ENCODE measurements around the gene MDFI. TPM values are rescaled to one million over a fixed set of nuclear protein-coding genes. Genes with fewer than 3 reads are reported as not detected.
A peak's percentile ranks its signal among the peaks of the same experiment; 100 is the strongest.

The MDFI gene
- total RNA-seq, 4 donors from 2014 or later, result 0.26 to 1.1 TPM; not detected in 2

DNA sequence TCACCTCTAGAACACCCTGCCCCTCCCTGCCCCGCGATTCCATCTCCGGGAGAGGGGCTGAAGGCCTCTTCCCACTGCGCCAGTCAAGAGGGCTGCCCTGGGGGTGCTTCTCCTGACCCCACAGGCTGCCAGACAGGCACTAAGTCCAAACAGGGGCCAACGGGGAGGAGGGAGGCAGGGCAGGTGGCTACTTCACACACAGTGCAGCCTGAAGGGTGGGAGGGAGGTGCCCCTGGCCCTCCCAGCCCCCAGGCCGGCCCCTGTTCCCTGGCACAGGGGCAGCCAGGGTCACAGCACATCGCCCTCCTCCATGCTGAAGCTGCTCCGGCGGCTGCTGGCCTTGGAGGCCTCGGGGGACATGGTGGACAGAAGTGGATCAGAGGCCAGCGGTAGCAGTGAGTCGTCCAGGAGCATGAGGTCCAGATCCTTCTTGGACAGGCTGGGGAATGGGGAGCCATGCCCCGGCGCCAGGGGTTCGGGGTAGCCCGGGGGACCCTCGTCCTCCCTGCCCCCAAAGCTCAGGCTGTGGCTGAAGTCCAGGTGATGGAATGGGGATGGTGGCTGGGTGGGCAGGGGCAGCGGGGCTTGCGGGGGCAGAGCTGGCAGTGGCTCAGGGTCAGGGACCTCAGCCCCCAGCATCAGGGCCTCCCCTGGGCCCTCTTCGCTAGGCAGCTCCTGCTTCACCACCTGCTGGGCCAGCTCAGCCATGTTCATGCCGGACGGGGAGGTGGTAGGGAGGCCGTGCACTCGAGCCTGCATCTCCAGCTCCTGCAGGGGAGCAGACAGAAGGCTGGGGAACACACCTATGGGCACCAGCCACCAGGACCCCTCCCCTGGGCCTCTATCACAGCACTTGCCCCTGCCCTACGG is 46.3 kb downstream of the MDFI start:
- H3K27me3 ChIP-seq, result no peaks in the 10 kb centered on the region
- TF ChIP-seq POLR2A (IDR thresholded peaks at IDR 0.05), result no peak
- TF ChIP-seq, protein P1, sequence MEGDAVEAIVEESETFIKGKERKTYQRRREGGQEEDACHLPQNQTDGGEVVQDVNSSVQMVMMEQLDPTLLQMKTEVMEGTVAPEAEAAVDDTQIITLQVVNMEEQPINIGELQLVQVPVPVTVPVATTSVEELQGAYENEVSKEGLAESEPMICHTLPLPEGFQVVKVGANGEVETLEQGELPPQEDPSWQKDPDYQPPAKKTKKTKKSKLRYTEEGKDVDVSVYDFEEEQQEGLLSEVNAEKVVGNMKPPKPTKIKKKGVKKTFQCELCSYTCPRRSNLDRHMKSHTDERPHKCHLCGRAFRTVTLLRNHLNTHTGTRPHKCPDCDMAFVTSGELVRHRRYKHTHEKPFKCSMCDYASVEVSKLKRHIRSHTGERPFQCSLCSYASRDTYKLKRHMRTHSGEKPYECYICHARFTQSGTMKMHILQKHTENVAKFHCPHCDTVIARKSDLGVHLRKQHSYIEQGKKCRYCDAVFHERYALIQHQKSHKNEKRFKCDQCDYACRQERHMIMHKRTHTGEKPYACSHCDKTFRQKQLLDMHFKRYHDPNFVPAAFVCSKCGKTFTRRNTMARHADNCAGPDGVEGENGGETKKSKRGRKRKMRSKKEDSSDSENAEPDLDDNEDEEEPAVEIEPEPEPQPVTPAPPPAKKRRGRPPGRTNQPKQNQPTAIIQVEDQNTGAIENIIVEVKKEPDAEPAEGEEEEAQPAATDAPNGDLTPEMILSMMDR (IDR thresholded peaks at IDR 0.05 in 4 of 5, conservative IDR thresholded peaks at IDR 0.05 in 1 of 5), result no peak
- H3K27ac ChIP-seq, result no peak overlapping the region
- H3K9me3 ChIP-seq, result no peaks in the 10 kb centered on the region
- H3K4me1 ChIP-seq, result peaks cover 20 to 23% of the 10 kb centered on the region in 2 donors
- in situ Hi-C loops (cut with MboI; ENCODE audit: low sequenced_read_pairs in 4 of 4), result loop anchor here in 3 of 4 donors (5.0 kb wide), 1 partner anchor 82 kb away; no protein-coding TSS in a partner anchor
- DNase-seq, result no peak
- intact Hi-C loops (cut with DNase I; ENCODE audit: low total_unique reads), result loop anchor here (5.0 kb wide), 2 partner anchors 93 to 137 kb away; partner anchors contain the start of genes FOXP4 and FRS3
- H3K4me3 ChIP-seq, result no peak overlapping the region
- ATAC-seq, result no peak
- H3K36me3 ChIP-seq, result peaks cover 0 to 44% of the 10 kb centered on the region in 2 donors

DNA sequence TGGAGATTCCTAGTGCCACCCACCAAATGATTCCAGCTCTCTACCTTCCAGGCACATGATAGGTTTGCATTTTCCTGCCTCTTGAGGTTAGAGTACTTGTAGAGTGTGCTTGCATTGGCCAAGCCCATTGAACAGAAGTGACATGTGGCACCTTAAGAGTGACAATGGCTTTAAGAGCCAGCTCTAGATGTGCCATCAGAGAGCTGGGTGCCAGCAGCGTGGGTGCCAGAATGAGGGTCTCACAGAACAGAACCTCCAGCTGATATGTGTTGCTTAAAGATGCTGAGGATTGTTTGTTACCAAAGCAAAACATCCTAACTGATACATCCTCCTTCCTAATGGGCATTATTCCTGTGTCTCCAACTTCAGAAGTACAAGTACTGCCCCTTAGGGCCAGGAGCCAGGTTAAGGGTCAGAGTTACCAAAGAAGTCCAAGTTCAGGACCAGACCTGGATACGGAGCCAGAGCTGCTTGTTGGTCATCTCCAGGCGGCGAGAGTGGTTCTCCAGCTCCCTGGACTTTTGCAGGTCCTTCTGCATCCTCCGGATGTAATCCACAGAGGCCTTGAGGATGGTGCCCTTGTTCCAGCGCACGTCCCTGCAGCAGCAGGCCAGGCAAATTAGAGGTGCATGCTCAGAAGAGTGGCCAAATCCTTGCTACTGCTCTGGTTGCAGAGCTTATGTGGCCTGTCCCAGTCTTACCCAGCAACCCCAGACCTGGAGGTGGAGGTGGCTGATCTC is 47.5 kb downstream of the MDFI start:
- DNase-seq (no peak), ATAC-seq (no peak)
- Histone ChIP-seq H3K9me3 (no peaks in the 10 kb centered on the region), H3K27me3 (no peaks in the 10 kb centered on the region), H3K4me3 (no peak overlapping the region), H3K36me3 (peaks cover 0 to 56% of the 10 kb centered on the region in 2 donors), H3K4me1 (peaks cover 29 to 31% of the 10 kb centered on the region in 2 donors), H3K27ac (no peak overlapping the region)
- TF ChIP-seq, protein P1 (IDR thresholded peaks at IDR 0.05 in 4 of 5, conservative IDR thresholded peaks at IDR 0.05 in 1 of 5), result no peak
- TF ChIP-seq POLR2A (IDR thresholded peaks at IDR 0.05), result no peak
- in situ Hi-C loops (cut with MboI; ENCODE audit: low sequenced_read_pairs in 4 of 4) (no loop called here), intact Hi-C loops (cut with DNase I; ENCODE audit: low total_unique reads) (no loop called here)

DNA sequence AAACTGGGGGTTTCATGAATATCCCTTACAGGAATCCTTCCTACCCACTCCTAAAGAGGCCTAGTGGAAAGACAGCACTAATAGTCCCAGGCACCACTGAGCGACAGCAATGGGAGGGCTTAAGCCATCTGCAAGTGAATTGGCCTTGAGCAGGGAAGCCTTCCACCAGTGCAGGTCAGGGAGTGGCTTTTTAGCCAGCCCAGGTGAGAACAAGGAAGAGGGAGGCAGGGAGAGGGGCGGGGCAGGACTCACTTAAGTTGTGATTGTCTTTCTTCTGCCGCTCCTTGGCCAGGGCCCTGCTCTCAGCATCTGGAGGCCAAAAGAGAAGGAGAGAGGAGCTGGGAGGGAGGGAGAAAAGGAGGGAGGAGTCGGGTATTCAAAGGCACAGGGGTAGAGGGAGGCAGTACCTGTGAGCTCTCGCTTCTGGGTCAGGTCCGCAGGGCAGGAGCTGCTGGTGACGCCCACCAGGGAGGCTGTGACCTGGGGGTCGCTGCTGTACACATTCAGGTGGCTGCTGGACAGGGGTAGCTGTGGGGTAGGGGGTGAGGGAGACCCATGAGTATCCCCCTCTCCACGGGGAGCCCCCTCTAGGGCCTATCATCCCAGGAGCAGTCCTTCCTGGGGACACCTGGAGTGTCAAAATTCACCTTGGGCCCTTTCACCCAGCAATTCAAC is 49.4 kb downstream of the MDFI start:
- Histone ChIP-seq H3K27ac (peak overlapping the region in 3 of 4 donors; percentile 70 to 78 (median 74)), H3K27me3 (no peaks in the 10 kb centered on the region), H3K9me3 (no peaks in the 10 kb centered on the region), H3K4me3 (no peak overlapping the region), H3K4me1 (peaks cover 29% of the 10 kb centered on the region in 2 donors), H3K36me3 (peaks cover 0 to 59% of the 10 kb centered on the region in 2 donors)
- TF ChIP-seq, protein P1 (IDR thresholded peaks at IDR 0.05 in 4 of 5, conservative IDR thresholded peaks at IDR 0.05 in 1 of 5), result no peak
- no peak for TF ChIP-seq POLR2A (IDR thresholded peaks at IDR 0.05)
- ATAC-seq, result no peak
- in situ Hi-C loops (cut with MboI; ENCODE audit: low sequenced_read_pairs in 4 of 4) (no loop called here), intact Hi-C loops (cut with DNase I; ENCODE audit: low total_unique reads) (no loop called here)
- DNase-seq, result peak in 1 of 2 donors; percentile 12

DNA sequence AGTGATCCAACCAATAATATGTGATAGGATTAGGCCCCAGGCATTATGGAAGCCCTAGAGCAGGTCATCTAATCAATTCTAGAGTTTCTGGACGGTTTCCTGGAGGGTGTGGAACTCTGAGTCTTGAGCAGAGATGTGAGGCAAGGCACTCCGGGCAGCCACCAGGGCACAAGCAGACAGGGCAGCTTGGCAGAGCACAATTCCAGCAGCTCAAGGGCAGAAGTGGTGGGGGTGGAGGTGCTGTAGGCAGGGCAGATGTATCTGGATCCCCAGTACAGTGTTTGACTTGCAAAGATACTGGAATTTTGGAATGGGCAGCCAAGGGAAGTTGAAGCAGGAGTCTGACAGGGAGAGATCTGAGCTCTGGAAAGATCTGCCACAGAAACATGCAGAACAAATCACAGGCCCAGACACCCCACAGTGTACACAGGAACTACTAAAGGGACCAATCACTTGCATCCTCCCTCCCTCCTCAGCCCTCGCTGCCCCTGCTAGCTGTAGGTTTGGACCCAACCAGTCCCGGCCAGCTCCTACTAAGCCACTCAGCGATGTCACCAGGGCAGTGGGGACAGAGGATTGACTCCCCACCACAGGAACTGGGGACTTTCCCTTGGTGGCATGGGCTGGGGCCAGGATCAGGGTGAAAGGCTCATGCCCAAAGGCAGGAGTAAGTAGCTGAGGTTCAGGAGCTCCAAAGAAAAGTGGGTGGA is 50.1 kb downstream of the MDFI start:
- intact Hi-C loops (cut with DNase I; ENCODE audit: low total_unique reads), result no loop called here
- ATAC-seq, result no peak
- in situ Hi-C loops (cut with MboI; ENCODE audit: low sequenced_read_pairs in 4 of 4), result no loop called here

More for the DNA sequence above, 50.1 kb downstream of the MDFI start:
- H3K36me3 ChIP-seq, result peaks cover 0 to 59% of the 10 kb centered on the region in 2 donors
- peaks cover 24 to 29% of the 10 kb centered on the region in 2 donors for H3K4me1 ChIP-seq
- DNase-seq, result peak in 1 of 2 donors; percentile 16
- H3K27me3 ChIP-seq, result no peaks in the 10 kb centered on the region
- no peak overlapping the region for H3K4me3 ChIP-seq
- H3K9me3 ChIP-seq, result no peaks in the 10 kb centered on the region
- peak overlapping the region; percentile 69 to 78 (median 72) for H3K27ac ChIP-seq
- TF ChIP-seq, protein P1 (IDR thresholded peaks at IDR 0.05 in 4 of 5, conservative IDR thresholded peaks at IDR 0.05 in 1 of 5), result no peak
- no peak for TF ChIP-seq POLR2A (IDR thresholded peaks at IDR 0.05)
